A549 (cell line): ENCODE measurements around the gene DLG1. TPM values are rescaled to one million over a fixed set of nuclear protein-coding genes. Genes with fewer than 3 reads are reported as not detected.
A peak's percentile ranks its signal among the peaks of the same experiment; 100 is the strongest.
"Not testable (repeated sequence)": the region's sequence is repeated elsewhere in the genome, so short reads cannot be mapped to it uniquely, and the experiment has no call there.

Experiments used
- ATAC-seq, 2 experiments: fragments of 200-7000 bp in 1 of 2; fragments of >200 bp in 1 of 2; cut with Nextera tagmentation in 1 of 2; cut with Tn5 transposase in 1 of 2; 3 replicates each; pipeline versions ENCODE4 v1.8.0 to v1.9.1; 2018 to 2020; ENCODE audit warnings: mild to moderate bottlenecking in 1 of 2, moderate library complexity in 1 of 2
- CTCF ChIA-PET: fragments of 300-600 bp; sonication (Branson Sonifier 250); formaldehyde crosslinking; extraction: SDS; loops from one replicate; lab custom pipeline; 2021; ENCODE audit warnings: antibody characterized with exemption, inconsistent platforms; lab: Yijun Ruan, JAX
- POLR2A ChIA-PET: fragments of 350-600 bp; formaldehyde crosslinking; extraction: SDS; loops from one replicate; lab custom pipeline; 2021; ENCODE audit warnings: antibody characterized with exemption, inconsistent platforms; lab: Yijun Ruan, JAX
- DNase-seq, 2 experiments: peaks; one replicate each; pipeline versions ENCODE4 v3.0.0 to v3.0.0-alpha.2; 2011 to 2016; ENCODE audit warnings: low read depth in 1 of 2, low spot score in 1 of 2
- FAIRE-seq: peaks from 2 replicates; lab custom pipeline; 2011; peaks lifted over from hg19 to GRCh38; lab: Jason Lieb, UNC
- H3K27ac ChIP-seq, 2 experiments: fragments of >200 bp; sonication (Bioruptor Twin); formaldehyde crosslinking; 3 replicates each; pipeline ENCODE4 v1.5.1; 2016 to 2017
- H3K4me1 ChIP-seq: fragments of >200 bp; sonication (Bioruptor Twin); formaldehyde crosslinking; 3 replicates; pipeline ENCODE4 v1.6.1; 2016
- H3K4me2 ChIP-seq: fragments of >200 bp; sonication (Bioruptor Twin); formaldehyde crosslinking; 3 replicates; pipeline ENCODE4 v1.6.1; 2016
- H3K4me3 ChIP-seq: fragments of >200 bp; sonication (Bioruptor Twin); formaldehyde crosslinking; 3 replicates; pipeline ENCODE4 v1.5.1; 2016
- H3K9me3 ChIP-seq: fragments of >200 bp; sonication (Bioruptor Twin); formaldehyde crosslinking; 3 replicates; pipeline ENCODE4 v1.6.1; 2016
- CEBPB ChIP-seq, 2 experiments: fragments of >200 bp in 1 of 2; sonication (Bioruptor Twin) in 1 of 2; formaldehyde crosslinking in 1 of 2; IDR thresholded peaks; 2 replicates each; pipeline ENCODE4 v1.6.1; 2012 to 2016
- FOXS1 ChIP-seq: fragments of 250-450 bp; sonication (Bioruptor Pico); IDR thresholded peaks from 2 replicates; pipeline ENCODE4 v1.5.0; 2020; ENCODE audit warnings: mild to moderate bottlenecking, moderate library complexity
- JUN ChIP-seq, 2 experiments: fragments of >200 bp; sonication (Bioruptor Twin); formaldehyde crosslinking; IDR thresholded peaks; 2 replicates in 1 of 2; 3 replicates in 1 of 2; pipeline ENCODE4 v1.6.1; 2016 to 2017
- PHF8 ChIP-seq: fragments of 200-600 bp; sonication (generic); IDR thresholded peaks from 2 replicates; pipeline ENCODE4 v1.6.1; 2016; ENCODE audit warnings: low read depth, mild to moderate bottlenecking, antibody characterized with exemption, moderate library complexity, borderline replicate concordance
- RAD21 ChIP-seq, 2 experiments: fragments of >200 bp in 1 of 2; sonication (Bioruptor Twin) in 1 of 2; formaldehyde crosslinking in 1 of 2; IDR thresholded peaks in 1 of 2; conservative IDR thresholded peaks in 1 of 2; 2 replicates in 1 of 2; 3 replicates in 1 of 2; pipeline ENCODE4 v1.6.1; 2012 to 2018; ENCODE audit warnings: inconsistent platforms in 1 of 2
- RARB ChIP-seq: fragments of 250-450 bp; sonication (Bioruptor Pico); IDR thresholded peaks from 2 replicates; pipeline ENCODE4 v1.8.0; 2021; ENCODE audit warnings: mild to moderate bottlenecking, moderate library complexity
- RFX5 ChIP-seq: fragments of 450-650 bp; IDR thresholded peaks from 2 replicates; pipeline ENCODE4 v1.7.1; 2014; ENCODE audit warnings: antibody characterized with exemption, mild to moderate bottlenecking, moderate library complexity
- TFCP2L1 ChIP-seq: fragments of 250-450 bp; sonication (Bioruptor Pico); IDR thresholded peaks from 2 replicates; pipeline ENCODE4 v1.5.0; 2021; ENCODE audit warnings: mild to moderate bottlenecking
- WGBS: methylation state at CpG from one replicate; pipeline ENCODE4 v1.1.6; 2017; ENCODE audit errors: missing lambda C conversion rate; 5-methylcytosine and 5-hydroxymethylcytosine counted together
- polyA plus RNA-seq, 4 experiments: library from polyadenylated mRNA; depleted of rRNA in 3 of 4; stranded (reverse); fragments of >200 nt; fragmentation: RNase III in 1 of 4; extraction: RNeasy Plus Mini Kit Qiagen cat#74134 plus additional on column Dnase treatment in 1 of 4; gene quantifications; 2 replicates in 3 of 4; 3 replicates in 1 of 4; pipeline ENCODE4 v1.2.3, GENCODE V29; 2011 to 2017
- TF ChIP-seq, protein P1 (sequence below): fragments of >200 bp; sonication (Bioruptor Twin); formaldehyde crosslinking; IDR thresholded peaks from 3 replicates; pipeline ENCODE4 v1.5.1; 2016
- TF ChIP-seq, protein P2 (sequence below): fragments of 200-600 bp; sonication (generic); IDR thresholded peaks from 2 replicates; pipeline ENCODE4 v1.6.1; 2016; ENCODE audit warnings: antibody characterized with exemption, mild to moderate bottlenecking, moderate library complexity
- TF ChIP-seq, protein P3 (sequence below): fragments of 150-350 bp; IDR thresholded peaks from 2 replicates; pipeline ENCODE4 v1.6.1; 2014; ENCODE audit warnings: low read depth, mild to moderate bottlenecking, low read length
- TF ChIP-seq, protein P4 (sequence below): fragments of 250-450 bp; sonication (Bioruptor Pico); IDR thresholded peaks from 2 replicates; pipeline ENCODE4 v1.5.0; 2021; ENCODE audit warnings: mild to moderate bottlenecking, moderate library complexity, borderline replicate concordance

Gene DLG1
- polyA plus RNA-seq, 2 of the 4 experiments (the other 2 are of a cell fraction), result 27.0 to 33.9 TPM

DNA sequence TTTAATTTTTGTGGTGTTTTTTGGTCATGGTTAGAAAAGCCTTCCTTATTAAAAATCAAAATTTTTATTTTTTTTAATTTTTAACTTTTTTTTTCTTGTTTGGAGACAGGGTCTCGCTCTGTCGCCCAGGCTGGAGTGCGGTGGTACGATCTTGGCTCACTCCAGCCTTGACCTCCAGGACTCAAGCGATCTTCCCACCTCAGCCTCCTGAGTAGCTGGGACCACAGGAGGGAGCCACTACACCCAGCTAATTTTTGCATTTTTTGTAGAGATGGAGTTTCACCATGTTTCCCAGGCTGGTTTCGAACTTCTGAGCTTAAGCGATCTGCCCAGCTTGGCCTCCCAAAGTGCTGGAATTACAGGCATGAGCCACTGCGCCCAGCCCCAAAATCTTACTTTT lies 21.6 kb downstream of the DLG1 start:
- TF ChIP-seq RAD21 (conservative IDR thresholded peaks at IDR 0.05 in 1 of 2, IDR thresholded peaks at IDR 0.05 in 1 of 2), result peak; percentile 11 to 22; a peak in 1 of 5 replicates
- TF ChIP-seq, protein P1, sequence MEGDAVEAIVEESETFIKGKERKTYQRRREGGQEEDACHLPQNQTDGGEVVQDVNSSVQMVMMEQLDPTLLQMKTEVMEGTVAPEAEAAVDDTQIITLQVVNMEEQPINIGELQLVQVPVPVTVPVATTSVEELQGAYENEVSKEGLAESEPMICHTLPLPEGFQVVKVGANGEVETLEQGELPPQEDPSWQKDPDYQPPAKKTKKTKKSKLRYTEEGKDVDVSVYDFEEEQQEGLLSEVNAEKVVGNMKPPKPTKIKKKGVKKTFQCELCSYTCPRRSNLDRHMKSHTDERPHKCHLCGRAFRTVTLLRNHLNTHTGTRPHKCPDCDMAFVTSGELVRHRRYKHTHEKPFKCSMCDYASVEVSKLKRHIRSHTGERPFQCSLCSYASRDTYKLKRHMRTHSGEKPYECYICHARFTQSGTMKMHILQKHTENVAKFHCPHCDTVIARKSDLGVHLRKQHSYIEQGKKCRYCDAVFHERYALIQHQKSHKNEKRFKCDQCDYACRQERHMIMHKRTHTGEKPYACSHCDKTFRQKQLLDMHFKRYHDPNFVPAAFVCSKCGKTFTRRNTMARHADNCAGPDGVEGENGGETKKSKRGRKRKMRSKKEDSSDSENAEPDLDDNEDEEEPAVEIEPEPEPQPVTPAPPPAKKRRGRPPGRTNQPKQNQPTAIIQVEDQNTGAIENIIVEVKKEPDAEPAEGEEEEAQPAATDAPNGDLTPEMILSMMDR, result peak; percentile 15; the same call in 1 of the 3 replicates
- H3K4me1 ChIP-seq, result peaks cover 14% of the 10 kb centered on the region
- 96% methylated on average over 8 of the region's 8 CpGs for whole genome bisulfite sequencing
- H3K9me3 ChIP-seq, H3K4me2 ChIP-seq, H3K27ac ChIP-seq, ATAC-seq, POLR2A ChIA-PET, FAIRE-seq, H3K4me3 ChIP-seq: not testable (repeated sequence)
- CTCF ChIA-PET, result interaction anchor here (0.9 to 1.4 kb wide), 2 partner anchors 54 to 233 kb away, joined by 3 read pairs; no protein-coding TSS in a partner anchor
- DNase-seq, result peak in 1 of 2 experiments; percentile 4

DNA sequence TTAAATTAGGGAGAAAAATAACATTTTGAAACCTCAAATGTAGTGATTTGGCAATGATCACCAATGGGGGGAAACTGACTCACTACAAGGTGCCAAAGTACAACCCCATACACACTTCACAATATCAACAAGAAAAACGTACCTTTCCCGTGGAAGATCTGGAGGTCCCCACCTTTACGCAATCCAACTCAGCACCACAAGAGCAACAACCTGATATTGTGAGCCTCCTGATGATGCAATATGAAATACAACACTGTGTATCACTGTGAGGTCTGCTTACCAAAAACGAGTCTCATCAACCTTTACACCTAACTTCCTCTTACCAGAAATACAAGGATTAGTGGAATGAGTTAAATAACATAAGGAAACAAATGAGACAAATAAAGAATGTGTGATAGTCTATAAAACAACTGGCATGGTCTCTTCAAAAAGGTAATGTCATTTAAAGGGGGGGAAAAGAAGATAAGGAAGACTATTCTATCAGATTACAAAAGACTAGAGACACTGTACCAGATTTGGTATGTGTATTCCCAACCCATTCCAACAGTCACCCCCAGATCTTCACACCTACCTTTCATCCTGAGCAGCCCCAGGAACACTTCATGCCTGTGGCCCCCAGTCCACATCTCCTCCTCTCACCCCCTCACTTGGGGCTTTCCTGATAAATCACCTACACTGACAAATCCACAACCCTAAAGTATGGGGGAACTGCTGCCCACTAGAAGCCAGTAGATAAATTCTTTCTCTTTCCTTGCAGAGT lies 27.7 kb downstream of the DLG1 start:
- peaks cover 21% of the 10 kb centered on the region for H3K4me1 ChIP-seq
- DNase-seq, result no peak
- H3K9me3 ChIP-seq, result no peaks in the 10 kb centered on the region
- ChIA-PET CTCF (no interaction called here), POLR2A (no interaction called here)
- H3K4me2 ChIP-seq, result peak overlapping the region; percentile 23; the same call in 2 of the 3 replicates
- ATAC-seq, result no peak
- H3K27ac ChIP-seq, result peak overlapping the region in 1 of 2 experiments; percentile 38; a peak in 1 of 6 replicates
- TF ChIP-seq CEBPB (IDR thresholded peaks at IDR 0.05), result peak in 1 of 2 experiments; percentile 64; a peak in 2 of 4 replicates
- TF ChIP-seq, protein P2, sequence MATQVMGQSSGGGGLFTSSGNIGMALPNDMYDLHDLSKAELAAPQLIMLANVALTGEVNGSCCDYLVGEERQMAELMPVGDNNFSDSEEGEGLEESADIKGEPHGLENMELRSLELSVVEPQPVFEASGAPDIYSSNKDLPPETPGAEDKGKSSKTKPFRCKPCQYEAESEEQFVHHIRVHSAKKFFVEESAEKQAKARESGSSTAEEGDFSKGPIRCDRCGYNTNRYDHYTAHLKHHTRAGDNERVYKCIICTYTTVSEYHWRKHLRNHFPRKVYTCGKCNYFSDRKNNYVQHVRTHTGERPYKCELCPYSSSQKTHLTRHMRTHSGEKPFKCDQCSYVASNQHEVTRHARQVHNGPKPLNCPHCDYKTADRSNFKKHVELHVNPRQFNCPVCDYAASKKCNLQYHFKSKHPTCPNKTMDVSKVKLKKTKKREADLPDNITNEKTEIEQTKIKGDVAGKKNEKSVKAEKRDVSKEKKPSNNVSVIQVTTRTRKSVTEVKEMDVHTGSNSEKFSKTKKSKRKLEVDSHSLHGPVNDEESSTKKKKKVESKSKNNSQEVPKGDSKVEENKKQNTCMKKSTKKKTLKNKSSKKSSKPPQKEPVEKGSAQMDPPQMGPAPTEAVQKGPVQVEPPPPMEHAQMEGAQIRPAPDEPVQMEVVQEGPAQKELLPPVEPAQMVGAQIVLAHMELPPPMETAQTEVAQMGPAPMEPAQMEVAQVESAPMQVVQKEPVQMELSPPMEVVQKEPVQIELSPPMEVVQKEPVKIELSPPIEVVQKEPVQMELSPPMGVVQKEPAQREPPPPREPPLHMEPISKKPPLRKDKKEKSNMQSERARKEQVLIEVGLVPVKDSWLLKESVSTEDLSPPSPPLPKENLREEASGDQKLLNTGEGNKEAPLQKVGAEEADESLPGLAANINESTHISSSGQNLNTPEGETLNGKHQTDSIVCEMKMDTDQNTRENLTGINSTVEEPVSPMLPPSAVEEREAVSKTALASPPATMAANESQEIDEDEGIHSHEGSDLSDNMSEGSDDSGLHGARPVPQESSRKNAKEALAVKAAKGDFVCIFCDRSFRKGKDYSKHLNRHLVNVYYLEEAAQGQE, result no peak
- H3K4me3 ChIP-seq, result no peak overlapping the region
- WGBS, result 55% methylated on average over 4 of the region's 4 CpGs
- FAIRE-seq, result no peak

DNA sequence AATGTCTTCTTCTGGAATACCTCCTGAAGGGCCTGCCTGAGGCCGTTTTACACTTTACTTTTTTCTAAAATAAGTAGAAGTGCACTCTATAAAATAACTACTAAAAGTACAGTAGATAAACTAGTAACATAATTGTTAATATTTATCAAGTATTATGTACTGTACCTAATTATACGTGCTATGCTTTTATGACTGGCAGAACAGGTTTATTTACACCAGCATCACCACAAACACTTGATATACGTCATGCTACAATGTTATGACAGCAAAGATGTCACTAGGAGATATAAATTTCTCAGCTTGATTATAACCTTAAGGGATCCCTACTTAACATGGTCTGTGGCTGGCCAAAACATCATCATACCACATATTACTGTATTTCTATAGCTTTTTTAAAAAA lies 29.4 kb downstream of the DLG1 start:
- FAIRE-seq, result no peak
- Histone ChIP-seq H3K9me3 (no peaks in the 10 kb centered on the region), H3K27ac (no peak overlapping the region), H3K4me1 (peaks cover 21% of the 10 kb centered on the region), H3K4me3 (no peak overlapping the region), H3K4me2 (no peak overlapping the region)
- POLR2A ChIA-PET, result no interaction called here
- no peak for DNase-seq
- TF ChIP-seq FOXS1 (CRISPR knock-in tag), result no peak
- TF ChIP-seq, protein P3, sequence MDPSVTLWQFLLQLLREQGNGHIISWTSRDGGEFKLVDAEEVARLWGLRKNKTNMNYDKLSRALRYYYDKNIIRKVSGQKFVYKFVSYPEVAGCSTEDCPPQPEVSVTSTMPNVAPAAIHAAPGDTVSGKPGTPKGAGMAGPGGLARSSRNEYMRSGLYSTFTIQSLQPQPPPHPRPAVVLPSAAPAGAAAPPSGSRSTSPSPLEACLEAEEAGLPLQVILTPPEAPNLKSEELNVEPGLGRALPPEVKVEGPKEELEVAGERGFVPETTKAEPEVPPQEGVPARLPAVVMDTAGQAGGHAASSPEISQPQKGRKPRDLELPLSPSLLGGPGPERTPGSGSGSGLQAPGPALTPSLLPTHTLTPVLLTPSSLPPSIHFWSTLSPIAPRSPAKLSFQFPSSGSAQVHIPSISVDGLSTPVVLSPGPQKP, result no peak
- no peak for TF ChIP-seq RARB (CRISPR knock-in tag)
- no peak for TF ChIP-seq CEBPB (IDR thresholded peaks at IDR 0.05)
- TF ChIP-seq, protein P4, sequence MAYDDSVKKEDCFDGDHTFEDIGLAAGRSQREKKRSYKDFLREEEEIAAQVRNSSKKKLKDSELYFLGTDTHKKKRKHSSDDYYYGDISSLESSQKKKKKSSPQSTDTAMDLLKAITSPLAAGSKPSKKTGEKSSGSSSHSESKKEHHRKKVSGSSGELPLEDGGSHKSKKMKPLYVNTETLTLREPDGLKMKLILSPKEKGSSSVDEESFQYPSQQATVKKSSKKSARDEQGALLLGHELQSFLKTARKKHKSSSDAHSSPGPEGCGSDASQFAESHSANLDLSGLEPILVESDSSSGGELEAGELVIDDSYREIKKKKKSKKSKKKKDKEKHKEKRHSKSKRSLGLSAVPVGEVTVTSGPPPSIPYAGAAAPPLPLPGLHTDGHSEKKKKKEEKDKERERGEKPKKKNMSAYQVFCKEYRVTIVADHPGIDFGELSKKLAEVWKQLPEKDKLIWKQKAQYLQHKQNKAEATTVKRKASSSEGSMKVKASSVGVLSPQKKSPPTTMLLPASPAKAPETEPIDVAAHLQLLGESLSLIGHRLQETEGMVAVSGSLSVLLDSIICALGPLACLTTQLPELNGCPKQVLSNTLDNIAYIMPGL (CRISPR knock-in tag), result no peak
- TF ChIP-seq PHF8, result no peak
- TF ChIP-seq TFCP2L1, result no peak
- no peak for TF ChIP-seq RFX5
- TF ChIP-seq JUN (IDR thresholded peaks at IDR 0.05), result no peak
- WGBS, result 74% methylated on average over 3 of the region's 3 CpGs
- CTCF ChIA-PET, result interaction anchor here (1.6 kb wide), 2 partner anchors 12 to 44 kb away, joined by 4 to 12 read pairs; no protein-coding TSS in a partner anchor
- no peak for ATAC-seq
